NCI-H1417 (cell line): ENCODE measurements around the gene MEGF11.

ENCODE experiments used
- DNase-seq, 3 experiments: peaks; one replicate each; lab custom pipeline; 2025; lab: John Stamatoyannopoulos, UW

The MEGF11 gene

GRCh38 chr15:65918357-65918920, 335.1 kb downstream of the MEGF11 start:
- DNase-seq: no peak

GRCh38 chr15:65917936-65918335, 335.6 kb downstream of the MEGF11 start:
- no peak for DNase-seq

- DNase-seq: no peak
Measured at GRCh38 chr15:65917407-65917756, 336.2 kb downstream of the MEGF11 start.

GRCh38 chr15:65916664-65917406, 336.7 kb downstream of the MEGF11 start:
- peak; percentile 2 to 79 (median 59) for DNase-seq

GRCh38 chr15:65916041-65916663, 337.4 kb downstream of the MEGF11 start:
- no peak for DNase-seq

- peak in 1 of 3 experiments; percentile 31 for DNase-seq
Measured at GRCh38 chr15:65914981-65915925, 338.3 kb downstream of the MEGF11 start.

GRCh38 chr15:65914386-65914785, 339.2 kb downstream of the MEGF11 start:
- no peak for DNase-seq

GRCh38 chr15:65913631-65914199, 339.8 kb downstream of the MEGF11 start:
- DNase-seq: no peak

- no peak for DNase-seq
Measured at GRCh38 chr15:65912235-65912634, 341.3 kb downstream of the MEGF11 start.

- no peak for DNase-seq
Measured at GRCh38 chr15:65910341-65910740, 343.2 kb downstream of the MEGF11 start.

- DNase-seq: no peak
Measured at GRCh38 chr15:65909831-65910230, 343.7 kb downstream of the MEGF11 start.

GRCh38 chr15:65908876-65909275, 344.7 kb downstream of the MEGF11 start:
- DNase-seq: no peak

GRCh38 chr15:65907661-65908060, 345.9 kb downstream of the MEGF11 start:
- no peak for DNase-seq

GRCh38 chr15:65906396-65906795, 347.2 kb downstream of the MEGF11 start:
- DNase-seq: peak in 1 of 3 experiments; percentile 52

GRCh38 chr15:65904301-65904700, 349.2 kb downstream of the MEGF11 start:
- DNase-seq: no peak

- DNase-seq: peak in 1 of 3 experiments; percentile 35
Measured at GRCh38 chr15:65903296-65904073, 350.1 kb downstream of the MEGF11 start.

GRCh38 chr15:65902373-65902772, 351.2 kb downstream of the MEGF11 start:
- DNase-seq: peak; percentile 3 to 64 (median 42)

- DNase-seq: no peak
Measured at GRCh38 chr15:65901836-65902235, 351.7 kb downstream of the MEGF11 start.

GRCh38 chr15:65901336-65901735, 352.2 kb downstream of the MEGF11 start:
- peak in 1 of 3 experiments; percentile 22 for DNase-seq

GRCh38 chr15:65900488-65900887, 353.1 kb downstream of the MEGF11 start:
- DNase-seq: no peak

- DNase-seq: no peak
Measured at GRCh38 chr15:65896236-65896635, 357.3 kb downstream of the MEGF11 start.
